SU-DHL-6 (cell line): ENCODE data around the gene PDE6D.

Experiments used
- EZH2phosphoT487 ChIP-seq: fragments of 200-600 bp; sonication (generic), shearing (Covaris generic); conservative IDR thresholded peaks from 2 replicates; pipeline ENCODE4 v1.6.1; 2018; ENCODE audit warnings: mild to moderate bottlenecking, antibody characterized with exemption, low read length, moderate library complexity, mixed read lengths
- TF ChIP-seq, protein P1 (sequence below): fragments of 200-600 bp; sonication (generic); IDR thresholded peaks from one replicate; pipeline ENCODE4 v1.5.1; 2017; ENCODE audit warnings: antibody characterized with exemption, mild to moderate bottlenecking, low read length, moderate library complexity; ENCODE audit not compliant: insufficient read depth, poor library complexity, severe bottlenecking

- TF ChIP-seq, protein P1, sequence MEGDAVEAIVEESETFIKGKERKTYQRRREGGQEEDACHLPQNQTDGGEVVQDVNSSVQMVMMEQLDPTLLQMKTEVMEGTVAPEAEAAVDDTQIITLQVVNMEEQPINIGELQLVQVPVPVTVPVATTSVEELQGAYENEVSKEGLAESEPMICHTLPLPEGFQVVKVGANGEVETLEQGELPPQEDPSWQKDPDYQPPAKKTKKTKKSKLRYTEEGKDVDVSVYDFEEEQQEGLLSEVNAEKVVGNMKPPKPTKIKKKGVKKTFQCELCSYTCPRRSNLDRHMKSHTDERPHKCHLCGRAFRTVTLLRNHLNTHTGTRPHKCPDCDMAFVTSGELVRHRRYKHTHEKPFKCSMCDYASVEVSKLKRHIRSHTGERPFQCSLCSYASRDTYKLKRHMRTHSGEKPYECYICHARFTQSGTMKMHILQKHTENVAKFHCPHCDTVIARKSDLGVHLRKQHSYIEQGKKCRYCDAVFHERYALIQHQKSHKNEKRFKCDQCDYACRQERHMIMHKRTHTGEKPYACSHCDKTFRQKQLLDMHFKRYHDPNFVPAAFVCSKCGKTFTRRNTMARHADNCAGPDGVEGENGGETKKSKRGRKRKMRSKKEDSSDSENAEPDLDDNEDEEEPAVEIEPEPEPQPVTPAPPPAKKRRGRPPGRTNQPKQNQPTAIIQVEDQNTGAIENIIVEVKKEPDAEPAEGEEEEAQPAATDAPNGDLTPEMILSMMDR, result peak; percentile 81
- TF ChIP-seq EZH2phosphoT487, result no peak
Observed at GRCh38 chr2:231714639-231715498, 66.2 kb downstream of the PDE6D start.
